K562 (cell line): Measurements from ENCODE around the gene DEDD2. TPM values are rescaled to one million over a fixed set of nuclear protein-coding genes. Genes with fewer than 3 reads are reported as not detected.

Experiments
- ATAC-seq: fragments of 200-7000 bp; cut with Tn5 transposase; 3 replicates; pipeline ENCODE4 v1.9.1; 2020; ENCODE audit warnings: moderate library complexity
- BruUV-seq: library from RNA; stranded (reverse); fragments of 400-500 nt; replicated peaks from 2 replicates; lab custom pipeline; 2021; lab: Mats Ljungman, UMichigan
- CTCF ChIA-PET: fragments of 300-600 bp; formaldehyde crosslinking; extraction: SDS; loops from one replicate; lab custom pipeline; 2021; ENCODE audit warnings: low intra/inter-chr PET ratio; lab: Yijun Ruan, JAX
- POLR2A ChIA-PET: fragments of 300-600, 350-650 bp; sonication (Branson Sonifier 250); formaldehyde crosslinking; extraction: SDS; loops from one replicate; lab custom pipeline; 2021; ENCODE audit warnings: antibody characterized with exemption, inconsistent platforms; lab: Yijun Ruan, JAX
- DNase-seq, 4 experiments: peaks; one replicate each; pipeline versions ENCODE4 v3.0.0 to v3.0.0-alpha.2; 2011 to 2018; ENCODE audit warnings: low spot score in 3 of 4, mixed read lengths in 3 of 4; ENCODE audit errors: extremely low read depth in 1 of 4
- FAIRE-seq: peaks from 2 replicates; lab custom pipeline; 2011; peaks lifted over from hg19 to GRCh38; lab: Jason Lieb, UNC
- H2AFZ ChIP-seq: 2 replicates; pipeline ENCODE4 v1.6.0; 2011; ENCODE audit warnings: low read depth, low read length, control low read depth, inconsistent platforms
- H3K27ac ChIP-seq: fragments of 200-600 bp; 3 replicates; pipeline ENCODE4 v1.8.0; 2011; ENCODE audit warnings: low read depth, mild to moderate bottlenecking, control low read depth, inconsistent platforms, low read length, moderate library complexity, mixed read lengths; ENCODE audit errors: extremely low read depth
- H3K27me3 ChIP-seq, 2 experiments: fragments of 300-600 bp in 1 of 2; 2 replicates in 1 of 2; 3 replicates in 1 of 2; pipeline versions ENCODE4 v1.6.0 to v1.8.0; 2011; ENCODE audit warnings: inconsistent platforms in 2 of 2, low read length in 2 of 2, mild to moderate bottlenecking in 1 of 2, mixed read lengths in 1 of 2, moderate library complexity in 1 of 2; ENCODE audit not compliant: control insufficient read depth in 2 of 2, insufficient read depth in 2 of 2
- H3K36me3 ChIP-seq: fragments of 300-600 bp; 3 replicates; pipeline ENCODE4 v1.8.0; 2011; ENCODE audit warnings: mild to moderate bottlenecking, low read length, inconsistent platforms; ENCODE audit not compliant: control insufficient read depth, insufficient read depth
- H3K4me1 ChIP-seq, 2 experiments: fragments of 200-600 bp in 1 of 2; replicated peaks in 1 of 2; 2 replicates in 1 of 2; 3 replicates in 1 of 2; pipeline versions ENCODE4 v1.5.1 to v1.8.0; 2011; ENCODE audit warnings: inconsistent platforms in 2 of 2, low read length in 2 of 2, mild to moderate bottlenecking in 1 of 2, mixed read lengths in 1 of 2, moderate library complexity in 1 of 2; ENCODE audit not compliant: control insufficient read depth in 2 of 2, insufficient read depth in 2 of 2
- H3K4me2 ChIP-seq: 2 replicates; pipeline ENCODE4 v1.6.1; 2011; ENCODE audit warnings: low read length, control low read depth, inconsistent platforms, mixed read lengths; ENCODE audit not compliant: insufficient read depth
- H3K4me3 ChIP-seq: fragments of 200-600 bp; sonication (generic), shearing (Covaris generic); 2 replicates; pipeline ENCODE4 v1.5.1; 2016; ENCODE audit warnings: control low read depth, inconsistent platforms
- H3K79me2 ChIP-seq: fragments of 200-600 bp; 3 replicates; pipeline ENCODE4 v1.8.0; 2011; ENCODE audit warnings: low read length, inconsistent platforms; ENCODE audit not compliant: control insufficient read depth, insufficient read depth
- H3K9ac ChIP-seq, 2 experiments: 2 replicates each; pipeline versions ENCODE4 v1.6.0 to v1.6.1; 2011; ENCODE audit warnings: low read depth in 2 of 2, low read length in 2 of 2, control low read depth in 1 of 2, inconsistent platforms in 1 of 2, mild to moderate bottlenecking in 1 of 2, mixed read lengths in 1 of 2; ENCODE audit not compliant: insufficient read depth in 1 of 2
- H3K9me1 ChIP-seq: one replicate; pipeline ENCODE4 v1.6.0; 2011; ENCODE audit warnings: inconsistent platforms, mild to moderate bottlenecking, low read length, moderate library complexity; ENCODE audit not compliant: control insufficient read depth, insufficient read depth
- H3K9me3 ChIP-seq: replicated peaks from 2 replicates; pipeline ENCODE4 v1.5.1; 2011; ENCODE audit warnings: low read depth, low read length, inconsistent platforms; ENCODE audit not compliant: control insufficient read depth, insufficient read depth
- H4K20me1 ChIP-seq: replicated peaks from 2 replicates; pipeline ENCODE4 v1.6.1; 2011; ENCODE audit warnings: low read length, inconsistent platforms, mixed read lengths; ENCODE audit not compliant: control insufficient read depth, insufficient read depth
- ATF2 ChIP-seq: sonication (generic); formaldehyde crosslinking; IDR thresholded peaks from 2 replicates; pipeline ENCODE4 v1.8.1; 2022; ENCODE audit warnings: missing genetic modification reagents
- ELF1 ChIP-seq: fragments of 200-800 bp; sonication (Bioruptor generic); IDR thresholded peaks from 2 replicates; pipeline ENCODE4 v1.6.1; 2016; ENCODE audit warnings: missing genetic modification characterization, missing compliant biosample characterization
- FOXP4 ChIP-seq: sonication (generic); formaldehyde crosslinking; IDR thresholded peaks from 2 replicates; pipeline ENCODE4 v1.8.0; 2022; ENCODE audit warnings: mild to moderate bottlenecking, missing genetic modification reagents, borderline replicate concordance
- IRF9 ChIP-seq: fragments of 450-650 bp; IDR thresholded peaks from 2 replicates; pipeline ENCODE4 v1.6.1; 2016; ENCODE audit warnings: missing biosample characterization, missing genetic modification characterization
- PREB ChIP-seq: sonication (generic); formaldehyde crosslinking; IDR thresholded peaks from 2 replicates; pipeline ENCODE4 v1.8.1; 2023; ENCODE audit warnings: mild to moderate bottlenecking, missing genetic modification reagents
- RB1 ChIP-seq: fragments of 450-650 bp; IDR thresholded peaks from 2 replicates; pipeline ENCODE4 v1.6.1; 2017; ENCODE audit warnings: low read depth, mild to moderate bottlenecking
- RFX1 ChIP-seq: fragments of 450-650 bp; IDR thresholded peaks from 2 replicates; pipeline ENCODE4 v1.6.1; 2016; ENCODE audit warnings: mild to moderate bottlenecking, moderate library complexity
- SIRT6 ChIP-seq: IDR thresholded peaks from one replicate; pipeline ENCODE4 v1.6.1; 2012; ENCODE audit warnings: low read depth, mild to moderate bottlenecking, control low read depth, inconsistent platforms, low read length, moderate library complexity
- SRSF9 ChIP-seq: fragments of 200-400 bp; formaldehyde crosslinking; IDR thresholded peaks from 2 replicates; pipeline ENCODE4 v1.6.1; 2017; ENCODE audit warnings: low read depth, low read length, borderline replicate concordance
- THAP12 ChIP-seq: fragments of 250-450 bp; sonication (Bioruptor Pico); IDR thresholded peaks from 2 replicates; pipeline ENCODE4 v1.9.0; 2021; ENCODE audit warnings: mild to moderate bottlenecking, inconsistent platforms
- TSC22D4 ChIP-seq: fragments of 450-650 bp; IDR thresholded peaks from 2 replicates; pipeline ENCODE4 v1.6.1; 2016; ENCODE audit warnings: missing genetic modification characterization, missing biosample characterization, control low read depth
- ZNF431 ChIP-seq: sonication (generic); formaldehyde crosslinking; IDR thresholded peaks from 2 replicates; pipeline ENCODE4 v1.8.0; 2022; ENCODE audit warnings: mild to moderate bottlenecking, missing genetic modification reagents
- ZSCAN32 ChIP-seq: fragments of 450-650 bp; formaldehyde crosslinking; IDR thresholded peaks from 2 replicates; pipeline ENCODE4 v1.4.0; 2020; ENCODE audit warnings: mild to moderate bottlenecking, moderate library complexity
- WGBS: fragments of 100-300 bp; shearing (Covaris generic); methylation state at CpG from one replicate; pipeline ENCODE4 v1.1.6; 2016; ENCODE audit warnings: low coverage, mixed read lengths; ENCODE audit not compliant: insufficient coverage; ENCODE audit errors: missing lambda C conversion rate; 5-methylcytosine and 5-hydroxymethylcytosine counted together
- in situ Hi-C: fragments of 300-500 bp; cut with MboI; formaldehyde crosslinking; loops from 4 replicates; pipeline ENCODE4 v1.15.0; 2018; ENCODE audit warnings: inconsistent platforms, mixed read lengths
- intact Hi-C: fragments of 100-400 bp; cut with micrococcal nuclease; formaldehyde crosslinking; loops from 2 replicates; pipeline ENCODE4 v1.14.2; 2022
- polyA plus RNA-seq, 8 experiments: library from polyadenylated mRNA; depleted of rRNA in 4 of 8; stranded (reverse) in 5 of 8; unstranded in 3 of 8; fragments of >200 nt; fragmentation: Nextera tagmentation in 2 of 8; fragmentation: Illumina TruSeq in 1 of 8; extraction: Ambion mirVana in 2 of 8; extraction: Trizol in 1 of 8; gene quantifications; 2 replicates each; pipeline versions ENCODE4 v1.2.1 to v1.2.3, GENCODE V29; 2011 to 2014; ENCODE audit warnings: inconsistent platforms in 1 of 8, missing spikeins in 1 of 8
- total RNA-seq, 7 experiments: library from RNA; depleted of rRNA in 6 of 7; stranded (reverse); fragments of >200 nt in 6 of 7; fragmentation: Illumina TruSeq in 2 of 7; extraction: Trizol in 2 of 7; gene quantifications; 2 replicates each; pipeline versions ENCODE4 v1.2.1 to v1.2.3, GENCODE V29; 2011 to 2021; ENCODE audit warnings: low replicate concordance in 1 of 7

DEDD2 gene
- total and polyA plus RNA-seq, 9 of the 15 experiments (the other 6 are each of a cell fraction or from before 2014, with no cell fraction given) = 4.3 to 43.0 (median 29.2) TPM

- TF ChIP-seq IRF9 = no peak
- TF ChIP-seq THAP12 = no peak
These were observed 25.6 kb downstream of the DEDD2 start (continued) for GRCh38 chr19:42191855-42192254.

- ATAC-seq = no peak
- TF ChIP-seq ELF1 (no peak), RB1 (no peak), ZNF431 (CRISPR knock-in tag) (no peak), PREB (CRISPR knock-in tag) (no peak), SIRT6 (no peak), ZSCAN32 (CRISPR knock-in tag) (no peak), RFX1 (no peak), FOXP4 (CRISPR knock-in tag) (no peak), TSC22D4 (tag) (no peak), SRSF9 (no peak), ATF2 (no peak)
These were observed 26.1 kb downstream of the DEDD2 start for GRCh38 chr19:42191330-42191729.

More at GRCh38 chr19:42191330-42191729, 26.1 kb downstream of the DEDD2 start:
- H4K20me1 ChIP-seq = no peaks in the 10 kb centered on the region
- CTCF ChIA-PET = no interaction called here
- H3K36me3 ChIP-seq = peaks cover 5% of the 10 kb centered on the region; the same call in 1 of the 3 replicates
- no peaks in the 10 kb centered on the region for H3K9me1 ChIP-seq
- peaks cover 4% of the 10 kb centered on the region; the same call in 1 of the 2 replicates for H3K9me3 ChIP-seq
- in situ Hi-C loops (no loop called here), intact Hi-C loops (no loop called here)
- DNase-seq = no peak
- 33% methylated on average over 1 of the region's 1 CpG for WGBS
- H3K9ac ChIP-seq = no peak overlapping the region; a peak in 1 of 4 replicates
- no peak overlapping the region for H3K4me3 ChIP-seq
- POLR2A ChIA-PET = interaction anchor here (0.8 to 1.0 kb wide), 2 partner anchors 8 to 15 kb away, joined by 3 read pairs; no protein-coding TSS in a partner anchor
- peaks cover 0 to 5% of the 10 kb centered on the region in 2 experiments; a peak in 2 of 5 replicates for H3K4me1 ChIP-seq
- no peak for FAIRE-seq
- no peak overlapping the region for H3K4me2 ChIP-seq
- BruUV-seq = no TSS peak
- peaks cover 6 to 13% of the 10 kb centered on the region in 2 experiments for H3K27me3 ChIP-seq
- H2AFZ ChIP-seq = no peak overlapping the region
- no peak overlapping the region for H3K27ac ChIP-seq
- no peaks in the 10 kb centered on the region for H3K79me2 ChIP-seq
